Activated T-cell treated with anti-CD3 and anti-CD28 coated beads, Interleukin-2, amount 50 U/mL, for 24 hours (primary cell): Measurements from ENCODE around the gene MEIOSIN.
"Not testable (repeated sequence)": the region's sequence is repeated elsewhere in the genome, so short reads cannot be mapped to it uniquely, and the experiment has no call there.

Experiments used
- DNase-seq: peaks from one replicate; pipeline ENCODE4 v3.0.0-alpha.2; 2020
- H3K27ac Mint-ChIP-seq: 2 replicates; pipeline ENCODE4 v1.8.0; 2020; ENCODE audit warnings: mild to moderate bottlenecking, mixed read lengths
- H3K27me3 Mint-ChIP-seq: 2 replicates; pipeline ENCODE4 v1.8.0; 2020; ENCODE audit warnings: mixed read lengths
- H3K36me3 Mint-ChIP-seq: 2 replicates; pipeline ENCODE4 v1.8.0; 2020; ENCODE audit warnings: low read depth, mixed read lengths
- H3K4me1 Mint-ChIP-seq: 2 replicates; pipeline ENCODE4 v1.8.0; 2020; ENCODE audit warnings: low read depth, mixed read lengths
- H3K4me3 Mint-ChIP-seq: 2 replicates; pipeline ENCODE4 v1.8.0; 2020; ENCODE audit warnings: mild to moderate bottlenecking, moderate library complexity, mixed read lengths
- H3K9me3 Mint-ChIP-seq: 2 replicates; pipeline ENCODE4 v1.8.0; 2020; ENCODE audit warnings: mixed read lengths

Gene MEIOSIN

GRCh38 chr19:45790942-45791341 lies 57.7 kb downstream of the MEIOSIN start:
- H3K4me1 Mint-ChIP-seq = peaks cover 29% of the 10 kb centered on the region
- peak overlapping the region; percentile 89 for H3K4me3 Mint-ChIP-seq
- DNase-seq = no peak
- H3K36me3 Mint-ChIP-seq = peaks cover 54% of the 10 kb centered on the region
- H3K27me3 Mint-ChIP-seq = peaks cover 25% of the 10 kb centered on the region
- H3K27ac Mint-ChIP-seq = peak overlapping the region; percentile 8
- H3K9me3 Mint-ChIP-seq = no peaks in the 10 kb centered on the region

GRCh38 chr19:45791744-45792469 lies 58.7 kb downstream of the MEIOSIN start:
- Mint-ChIP-seq H3K27me3 (peaks cover 32% of the 10 kb centered on the region), H3K9me3 (no peaks in the 10 kb centered on the region), H3K36me3 (peaks cover 45% of the 10 kb centered on the region), H3K4me3 (peak overlapping the region; percentile 89), H3K4me1 (peaks cover 29% of the 10 kb centered on the region), H3K27ac (peak overlapping the region; percentile 85)
- no peak for DNase-seq

GRCh38 chr19:45792470-45793177 lies 59.4 kb downstream of the MEIOSIN start, which contains the start of gene DMWD:
Gene DMWD (minus strand): TSS chr19:45792845. CDS start chr19:45792756, 89 bp downstream.
- peak within 1 kb of the TSS; percentile 89 for H3K4me3 Mint-ChIP-seq
- H3K36me3 Mint-ChIP-seq = peaks cover 38% of the 10 kb centered on the region
- H3K9me3 Mint-ChIP-seq = no peaks in the 10 kb centered on the region
- DNase-seq = peak; percentile 100
- peak within 1 kb of the TSS; percentile 92 for H3K27ac Mint-ChIP-seq
- peaks cover 29% of the 10 kb centered on the region for H3K4me1 Mint-ChIP-seq
- peaks cover 34% of the 10 kb centered on the region for H3K27me3 Mint-ChIP-seq

GRCh38 chr19:45793178-45793564 lies 59.9 kb downstream of the MEIOSIN start:
- Mint-ChIP-seq H3K27me3 (peaks cover 36% of the 10 kb centered on the region), H3K27ac (peak overlapping the region; percentile 92), H3K36me3 (peaks cover 33% of the 10 kb centered on the region), H3K4me1 (peaks cover 29% of the 10 kb centered on the region), H3K9me3 (no peaks in the 10 kb centered on the region), H3K4me3 (peak overlapping the region; percentile 69)
- no peak for DNase-seq

GRCh38 chr19:45793876-45794275 lies 60.6 kb downstream of the MEIOSIN start:
- Mint-ChIP-seq H3K36me3 (peaks cover 26% of the 10 kb centered on the region), H3K9me3 (no peaks in the 10 kb centered on the region), H3K27ac (no peak overlapping the region), H3K4me3 (no peak overlapping the region), H3K27me3 (peaks cover 40% of the 10 kb centered on the region), H3K4me1 (peaks cover 32% of the 10 kb centered on the region)
- no peak for DNase-seq

GRCh38 chr19:45794627-45795026 lies 61.4 kb downstream of the MEIOSIN start:
- no peak overlapping the region for H3K27ac Mint-ChIP-seq
- no peak for DNase-seq
- H3K4me3 Mint-ChIP-seq = no peak overlapping the region
- peaks cover 18% of the 10 kb centered on the region for H3K36me3 Mint-ChIP-seq
- H3K9me3 Mint-ChIP-seq = no peaks in the 10 kb centered on the region
- H3K4me1 Mint-ChIP-seq = peaks cover 36% of the 10 kb centered on the region
- peaks cover 46% of the 10 kb centered on the region for H3K27me3 Mint-ChIP-seq

- Mint-ChIP-seq H3K27me3 (peaks cover 59% of the 10 kb centered on the region), H3K27ac (no peak overlapping the region), H3K4me3 (no peak overlapping the region), H3K4me1 (peaks cover 7% of the 10 kb centered on the region), H3K36me3 (no peaks in the 10 kb centered on the region), H3K9me3 (no peaks in the 10 kb centered on the region)
- DNase-seq = peak; percentile 76
Observed at GRCh38 chr19:45798995-45799517, 65.8 kb downstream of the MEIOSIN start.

GRCh38 chr19:45799541-45799940 lies 66.3 kb downstream of the MEIOSIN start:
- not testable (repeated sequence) for H3K36me3 Mint-ChIP-seq, H3K4me1 Mint-ChIP-seq, H3K27ac Mint-ChIP-seq, DNase-seq, H3K9me3 Mint-ChIP-seq, H3K4me3 Mint-ChIP-seq
- H3K27me3 Mint-ChIP-seq = peaks cover 59% of the 10 kb centered on the region

GRCh38 chr19:45800070-45800553 lies 66.9 kb downstream of the MEIOSIN start:
- Mint-ChIP-seq H3K4me1 (peaks cover 6% of the 10 kb centered on the region), H3K9me3 (no peaks in the 10 kb centered on the region), H3K27ac (no peak overlapping the region), H3K36me3 (no peaks in the 10 kb centered on the region), H3K27me3 (peaks cover 53% of the 10 kb centered on the region), H3K4me3 (no peak overlapping the region)
- no peak for DNase-seq

- H3K4me1 Mint-ChIP-seq = peaks cover 6% of the 10 kb centered on the region
- H3K36me3 Mint-ChIP-seq = no peaks in the 10 kb centered on the region
- H3K27me3 Mint-ChIP-seq = peaks cover 41% of the 10 kb centered on the region
Observed at GRCh38 chr19:45801603-45802175, 68.5 kb downstream of the MEIOSIN start.

GRCh38 chr19:45804140-45804958 lies 71.1 kb downstream of the MEIOSIN start:
- no peaks in the 10 kb centered on the region for H3K9me3 Mint-ChIP-seq
- no peak overlapping the region for H3K27ac Mint-ChIP-seq
- no peaks in the 10 kb centered on the region for H3K36me3 Mint-ChIP-seq
- H3K4me3 Mint-ChIP-seq = no peak overlapping the region
- DNase-seq = no peak
- peaks cover 24% of the 10 kb centered on the region for H3K27me3 Mint-ChIP-seq
- H3K4me1 Mint-ChIP-seq = peaks cover 2% of the 10 kb centered on the region

More at GRCh38 chr19:45801603-45802175, 68.5 kb downstream of the MEIOSIN start:
- no peak overlapping the region for H3K27ac Mint-ChIP-seq
- DNase-seq = no peak
- no peaks in the 10 kb centered on the region for H3K9me3 Mint-ChIP-seq
- H3K4me3 Mint-ChIP-seq = no peak overlapping the region

GRCh38 chr19:45804959-45805230 lies 71.7 kb downstream of the MEIOSIN start:
- H3K4me1 Mint-ChIP-seq = peaks cover 7% of the 10 kb centered on the region
- peaks cover 19% of the 10 kb centered on the region for H3K27me3 Mint-ChIP-seq

GRCh38 chr19:45805719-45806118 lies 72.5 kb downstream of the MEIOSIN start:
- no peaks in the 10 kb centered on the region for H3K9me3 Mint-ChIP-seq
- peaks cover 14% of the 10 kb centered on the region for H3K27me3 Mint-ChIP-seq
- peaks cover 11% of the 10 kb centered on the region for H3K4me1 Mint-ChIP-seq
- no peak for DNase-seq
- H3K36me3 Mint-ChIP-seq = no peaks in the 10 kb centered on the region
- H3K27ac Mint-ChIP-seq = no peak overlapping the region
- no peak overlapping the region for H3K4me3 Mint-ChIP-seq

More at GRCh38 chr19:45804959-45805230, 71.7 kb downstream of the MEIOSIN start:
- no peaks in the 10 kb centered on the region for H3K9me3 Mint-ChIP-seq
- H3K4me3 Mint-ChIP-seq = no peak overlapping the region
- H3K36me3 Mint-ChIP-seq = no peaks in the 10 kb centered on the region
- no peak overlapping the region for H3K27ac Mint-ChIP-seq
- no peak for DNase-seq

GRCh38 chr19:45809643-45810159 lies 76.5 kb downstream of the MEIOSIN start:
- Mint-ChIP-seq H3K9me3 (no peaks in the 10 kb centered on the region), H3K4me3 (no peak overlapping the region), H3K27ac (peak overlapping the region; percentile 58), H3K27me3 (peaks cover 25% of the 10 kb centered on the region), H3K36me3 (no peaks in the 10 kb centered on the region), H3K4me1 (peaks cover 11% of the 10 kb centered on the region)
- no peak for DNase-seq
